Activated CD4-positive, CD25-positive, alpha-beta regulatory T cell treated with anti-CD3 and anti-CD28 coated beads, Interleukin-2, amount 50 U/mL, for 24 hours (primary cell): ENCODE data around the gene APC.
"Not testable (repeated sequence)": the region's sequence is repeated elsewhere in the genome, so short reads cannot be mapped to it uniquely, and the experiment has no call there.

Experiments used
- ATAC-seq, 2 donors: fragments of 150-1000 bp; cut with Tn5 transposase; one replicate each; pipeline ENCODE4 v1.10.0; 2021; ENCODE audit warnings: mild to moderate bottlenecking in 1 of 2, moderate library complexity in 1 of 2

Gene APC

GRCh38 chr5:112860929-112861637 lies 123.4 kb downstream of the APC start, which contains the start of gene SRP19:
Gene SRP19 (plus strand): TSS chr5:112861287. CDS start chr5:112861377, 90 bp downstream.
- peak; percentile 93 to 96 for ATAC-seq

- no peak for ATAC-seq
Measured at GRCh38 chr5:112861638-112861985, 123.9 kb downstream of the APC start.

- ATAC-seq, result no peak
Measured at GRCh38 chr5:112862085-112862484, 124.4 kb downstream of the APC start.

GRCh38 chr5:112863549-112863948 lies 125.9 kb downstream of the APC start:
- no peak for ATAC-seq

GRCh38 chr5:112865128-112865527 lies 127.4 kb downstream of the APC start:
- ATAC-seq, result no peak

- ATAC-seq, result peak in 1 of 2 donors; percentile 15
Measured at GRCh38 chr5:112866739-112867138, 129.1 kb downstream of the APC start.

- ATAC-seq, result no peak
Measured at GRCh38 chr5:112867411-112867810, 129.7 kb downstream of the APC start.

GRCh38 chr5:112869948-112870347 lies 132.3 kb downstream of the APC start:
- peak; percentile 87 to 88 for ATAC-seq

- ATAC-seq, result no peak
Measured at GRCh38 chr5:112870966-112871365, 133.3 kb downstream of the APC start.

GRCh38 chr5:112876362-112876761 lies 138.7 kb downstream of the APC start:
- ATAC-seq, result no peak

GRCh38 chr5:112878101-112878500 lies 140.4 kb downstream of the APC start:
- ATAC-seq, result no peak

- peak; percentile 91 to 94 for ATAC-seq
Measured at GRCh38 chr5:112878760-112879159, 141.1 kb downstream of the APC start.

GRCh38 chr5:112880219-112880964 lies 142.7 kb downstream of the APC start:
- no peak for ATAC-seq

GRCh38 chr5:112883192-112883591 lies 145.5 kb downstream of the APC start:
- no peak for ATAC-seq

GRCh38 chr5:112885001-112885400 lies 147.3 kb downstream of the APC start:
- no peak for ATAC-seq

- ATAC-seq, result peak in 1 of 2 donors; percentile 46
Measured at GRCh38 chr5:112886975-112887374, 149.3 kb downstream of the APC start.

- ATAC-seq, result not testable (repeated sequence)
Measured at GRCh38 chr5:112892066-112892465, 154.4 kb downstream of the APC start.

- ATAC-seq, result no peak
Measured at GRCh38 chr5:112892776-112893175, 155.1 kb downstream of the APC start.

- no peak for ATAC-seq
Measured at GRCh38 chr5:112895682-112896081, 158.0 kb downstream of the APC start.
